AG20443 (cell line): ENCODE measurements around the gene GPR35.

Experiments
- DNase-seq: peaks from one replicate; pipeline ENCODE4 v3.0.0; 2012; ENCODE audit warnings: low spot score, mixed read lengths

Gene GPR35

GRCh38 chr2:240638512-240639160, 13.4 kb downstream of the GPR35 start:
- DNase-seq: no peak

- DNase-seq: no peak
Observed at GRCh38 chr2:240639566-240639965, 14.3 kb downstream of the GPR35 start.

GRCh38 chr2:240640939-240641338, 15.7 kb downstream of the GPR35 start:
- DNase-seq: peak; percentile 90

- DNase-seq: peak; percentile 9
Observed at GRCh38 chr2:240642061-240642805, 17.0 kb downstream of the GPR35 start.

- no peak for DNase-seq
Observed at GRCh38 chr2:240642806-240643092, 17.5 kb downstream of the GPR35 start.

- peak; percentile 6 for DNase-seq
Observed at GRCh38 chr2:240643093-240643810, 18.0 kb downstream of the GPR35 start.

GRCh38 chr2:240643811-240644150, 18.5 kb downstream of the GPR35 start:
- peak; percentile 7 for DNase-seq

GRCh38 chr2:240644171-240644651, 18.9 kb downstream of the GPR35 start:
- DNase-seq: peak; percentile 7

- DNase-seq: peak; percentile 7
Observed at GRCh38 chr2:240644859-240645301, 19.6 kb downstream of the GPR35 start.

GRCh38 chr2:240645346-240645745, 20.1 kb downstream of the GPR35 start:
- peak; percentile 8 for DNase-seq

- peak; percentile 9 for DNase-seq
Observed at GRCh38 chr2:240645801-240646175, 20.5 kb downstream of the GPR35 start.

GRCh38 chr2:240646176-240646899, 21.1 kb downstream of the GPR35 start:
- DNase-seq: peak; percentile 9

- no peak for DNase-seq
Observed at GRCh38 chr2:240646900-240647502, 21.7 kb downstream of the GPR35 start.

GRCh38 chr2:240647503-240648154, 22.3 kb downstream of the GPR35 start:
- DNase-seq: peak; percentile 8

GRCh38 chr2:240648155-240648649, 22.9 kb downstream of the GPR35 start:
- peak; percentile 4 for DNase-seq

GRCh38 chr2:240648650-240649275, 23.5 kb downstream of the GPR35 start:
- DNase-seq: peak; percentile 18

GRCh38 chr2:240649331-240649730, 24.1 kb downstream of the GPR35 start:
- DNase-seq: peak; percentile 5

GRCh38 chr2:240650254-240650965, 25.1 kb downstream of the GPR35 start:
- DNase-seq: no peak

GRCh38 chr2:240651185-240651584, 25.9 kb downstream of the GPR35 start:
- no peak for DNase-seq
